CD1c-positive myeloid dendritic cell (primary cell): ENCODE results near the gene ANKRD44.

Source experiments
- DNase-seq: peaks from one replicate; pipeline ENCODE4 v3.0.0-alpha.2; 2016; ENCODE audit errors: extremely low spot score

ANKRD44 gene

DNA sequence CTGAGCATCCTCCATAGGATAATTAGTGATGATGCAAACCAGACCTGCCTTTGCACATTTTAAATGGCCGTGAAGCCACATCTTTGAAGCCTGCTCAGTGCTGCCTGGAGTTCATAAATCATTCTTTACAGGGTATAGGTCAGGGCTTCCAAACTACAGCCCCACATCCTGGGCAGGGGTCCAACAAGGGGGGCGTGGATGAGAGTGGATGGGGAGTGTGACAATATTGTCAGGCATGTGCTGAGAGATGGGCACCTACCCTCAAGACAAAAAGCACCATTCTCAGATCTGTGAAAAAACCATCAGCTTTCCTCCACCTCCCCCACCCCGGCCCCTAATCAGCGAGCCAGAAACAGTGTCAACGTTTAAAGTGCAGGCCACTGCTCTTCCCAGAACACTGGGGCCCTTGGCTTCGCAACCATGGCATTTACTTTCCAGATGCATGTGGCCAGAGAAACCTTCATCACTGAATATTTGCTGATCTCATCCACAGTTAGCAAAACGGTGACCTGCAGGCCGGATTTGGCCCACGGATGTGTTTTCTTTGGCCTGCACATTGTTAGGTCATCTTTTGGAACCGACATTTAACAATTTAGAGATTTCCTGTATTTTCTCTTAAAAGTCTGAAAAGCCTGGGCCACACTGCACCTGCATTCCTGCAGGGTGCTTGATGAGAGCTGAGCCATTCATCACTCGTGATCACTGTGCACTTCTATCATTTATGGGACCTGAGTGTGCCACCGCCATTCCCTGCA is 130.7 kb downstream of the ANKRD44 start:
- no peak for DNase-seq

DNA sequence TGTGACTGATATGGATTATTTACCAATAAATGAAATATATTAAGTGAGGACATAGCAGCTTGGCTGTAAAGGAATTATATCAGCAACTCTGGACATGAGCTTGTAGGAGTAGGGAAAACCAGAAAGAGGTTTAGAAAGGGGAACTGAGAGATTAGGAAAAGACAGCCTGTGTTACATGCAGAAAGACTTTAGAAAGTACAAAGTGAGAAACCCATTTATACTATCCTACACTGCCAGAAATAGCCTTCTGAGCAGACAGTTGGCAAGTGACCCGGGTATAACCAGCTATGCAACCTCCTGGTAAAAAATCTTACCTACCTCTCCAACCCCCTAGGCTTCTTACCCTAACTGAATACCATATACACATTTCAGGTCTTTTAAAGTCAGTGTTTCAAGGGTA is 134.1 kb downstream of the ANKRD44 start:
- peak; percentile 44 for DNase-seq

DNA sequence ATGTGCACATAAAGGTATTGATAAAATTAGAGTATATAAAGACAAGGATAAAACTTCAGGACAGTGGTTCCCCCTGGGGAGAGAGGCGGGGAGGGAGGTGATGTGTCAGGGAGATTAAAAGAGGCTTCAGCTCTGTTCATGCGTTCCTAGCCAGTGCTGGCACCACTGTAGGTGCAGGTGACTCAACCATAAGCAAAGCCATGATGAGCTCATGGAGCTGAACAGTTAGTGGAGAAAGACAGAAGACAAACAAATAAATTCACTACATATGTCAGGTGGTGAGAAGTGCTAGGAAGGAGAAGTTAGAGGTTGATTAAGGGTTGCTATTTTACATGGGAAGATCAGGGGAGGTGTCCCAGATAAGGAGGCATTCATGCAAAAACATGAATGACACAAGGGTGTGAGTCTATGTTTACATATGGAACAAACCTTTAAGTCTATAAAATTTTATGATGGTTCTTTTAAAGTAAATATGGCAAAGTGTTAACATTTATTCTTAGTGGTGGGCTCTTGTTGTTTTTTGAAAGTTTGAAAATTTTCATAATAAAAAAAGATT is 136.0 kb downstream of the ANKRD44 start:
- DNase-seq, result no peak

DNA sequence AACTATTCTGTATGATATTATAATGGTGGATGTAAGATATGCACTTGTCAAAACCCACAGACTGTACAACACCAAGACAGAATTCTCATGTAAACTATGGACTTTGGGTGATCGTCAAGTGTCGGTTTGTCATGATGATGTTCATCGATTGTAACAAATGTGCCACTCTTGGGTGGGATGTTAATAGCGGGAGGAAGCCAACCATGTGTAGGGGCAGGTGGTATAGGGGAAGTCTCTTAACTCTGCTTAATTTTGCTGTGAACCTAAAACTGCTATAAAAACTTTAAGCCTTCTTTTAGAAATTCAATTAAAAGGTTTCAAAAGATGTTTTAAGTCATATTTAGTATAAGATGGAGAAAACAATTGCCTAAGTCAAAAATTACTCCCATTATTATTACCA is 139.0 kb downstream of the ANKRD44 start:
- no peak for DNase-seq

DNA sequence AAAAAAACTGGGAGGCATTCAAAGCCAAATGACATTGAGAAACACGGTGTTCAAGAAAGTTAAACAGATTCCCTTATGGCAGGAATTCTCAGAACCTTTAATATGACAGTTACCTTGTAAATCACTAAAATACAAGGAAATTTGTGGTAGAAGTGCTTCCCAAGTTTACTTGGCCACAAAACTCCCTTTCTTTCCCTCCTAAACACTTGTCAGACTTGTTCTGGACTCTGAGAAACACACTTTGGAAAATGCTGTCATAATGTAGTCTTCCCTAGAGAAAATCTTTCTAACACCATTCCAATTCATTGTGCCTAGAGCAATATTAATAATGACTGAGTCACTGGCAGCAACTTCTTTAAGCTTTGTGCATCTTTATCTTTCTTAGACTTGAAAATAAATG is 140.4 kb downstream of the ANKRD44 start:
- no peak for DNase-seq

DNA sequence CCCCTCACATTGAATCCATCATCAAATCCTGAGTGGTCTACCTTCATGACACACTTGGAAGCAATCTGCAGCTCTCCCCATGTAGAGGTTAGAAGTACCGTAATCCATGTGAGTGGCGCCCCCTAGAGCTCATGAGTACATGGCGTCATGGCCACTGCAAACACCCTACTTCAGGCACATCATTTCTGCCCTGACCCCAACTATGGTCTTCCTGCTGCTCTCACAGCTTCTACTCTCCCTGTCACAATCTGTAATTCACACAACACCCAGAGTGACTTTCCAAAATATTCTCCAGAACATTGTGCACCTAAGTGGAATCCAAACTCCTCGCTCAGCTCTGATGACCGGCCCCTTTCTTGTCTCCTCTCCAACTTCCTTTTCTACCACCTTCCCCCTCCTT is 141.9 kb downstream of the ANKRD44 start:
- peak; percentile 70 for DNase-seq

DNA sequence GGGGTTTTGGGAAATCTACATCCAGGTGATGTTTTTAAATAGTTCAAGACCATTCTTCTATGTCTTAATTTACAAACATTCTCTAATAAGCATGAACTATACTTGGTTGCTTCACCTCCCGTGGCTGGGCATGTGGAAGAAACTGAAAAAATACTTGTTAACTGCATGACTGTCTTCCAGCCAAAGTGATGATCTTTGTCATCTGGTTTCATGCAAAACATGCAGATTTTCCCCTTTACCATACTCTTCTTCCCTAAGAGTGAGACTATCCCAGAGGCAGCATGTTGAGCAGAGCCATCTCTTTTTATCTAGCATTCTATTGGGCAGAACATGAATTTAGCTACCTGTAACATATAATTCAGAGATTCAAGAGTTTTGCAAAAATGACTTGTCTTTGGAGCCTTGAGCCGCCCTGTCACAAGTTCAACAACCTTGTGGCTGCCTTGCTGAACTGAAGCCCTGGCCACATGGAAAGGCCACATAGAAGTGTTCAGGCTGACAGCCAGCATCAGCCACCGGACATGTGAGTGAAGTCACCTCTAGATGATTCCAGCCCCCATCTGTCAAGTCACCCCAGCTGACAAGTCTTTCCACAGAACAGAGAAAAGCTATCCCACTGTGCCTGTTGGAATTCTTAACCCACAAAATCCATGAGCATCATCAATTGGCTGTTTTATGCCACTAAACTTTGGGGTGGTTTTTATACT is 142.8 kb downstream of the ANKRD44 start:
- no peak for DNase-seq

DNA sequence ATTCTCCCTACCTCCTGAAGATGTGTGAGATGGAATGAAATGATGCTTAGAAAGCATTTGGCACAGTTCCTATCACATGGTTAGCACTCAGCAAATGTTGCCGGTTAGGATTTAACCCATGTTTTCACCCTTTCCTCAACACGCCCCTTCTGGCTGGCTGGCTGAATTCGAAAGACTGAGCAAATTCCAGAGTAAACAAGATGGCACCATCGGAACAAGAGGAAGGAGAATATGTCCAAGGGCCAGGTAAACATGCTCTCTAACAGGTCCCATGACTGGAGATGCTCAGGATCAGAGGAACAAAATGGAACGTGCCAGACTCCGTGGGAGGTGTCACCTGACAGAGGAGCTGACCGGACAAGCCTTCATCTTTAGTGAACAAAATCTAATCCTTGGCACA is 145.6 kb downstream of the ANKRD44 start:
- DNase-seq, result no peak

DNA sequence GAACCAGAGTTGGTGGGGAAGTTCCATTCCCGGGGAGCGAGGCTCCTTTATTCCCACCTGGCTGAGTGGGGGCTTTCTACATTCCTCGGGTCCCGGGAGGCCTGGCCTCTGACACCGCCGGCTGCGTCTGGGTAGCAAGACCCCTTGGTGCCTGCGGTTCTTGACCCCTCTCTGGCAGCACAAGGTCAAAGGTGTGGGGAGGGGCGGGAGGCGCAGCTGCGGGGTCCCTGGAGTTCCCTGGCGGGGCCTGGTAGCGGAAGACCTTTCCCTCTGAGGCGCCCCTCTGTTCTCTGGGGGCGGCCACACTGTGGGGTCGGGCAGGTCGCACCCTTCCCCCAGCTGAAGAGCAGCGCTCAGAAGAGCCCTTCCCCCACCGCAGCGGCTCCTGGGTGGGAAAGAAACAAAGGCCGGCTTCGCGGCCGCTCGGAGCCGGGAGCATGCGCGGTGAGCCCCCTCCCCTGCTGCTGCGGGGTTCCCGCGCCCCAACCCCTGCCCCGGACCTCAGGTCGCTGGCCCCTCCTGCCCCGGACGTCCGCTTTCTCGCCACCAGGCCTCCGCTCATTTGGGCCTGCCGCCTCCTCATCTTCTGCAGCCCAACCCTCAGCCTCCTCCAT is 146.3 kb downstream of the ANKRD44 start:
- DNase-seq, result no peak

DNA sequence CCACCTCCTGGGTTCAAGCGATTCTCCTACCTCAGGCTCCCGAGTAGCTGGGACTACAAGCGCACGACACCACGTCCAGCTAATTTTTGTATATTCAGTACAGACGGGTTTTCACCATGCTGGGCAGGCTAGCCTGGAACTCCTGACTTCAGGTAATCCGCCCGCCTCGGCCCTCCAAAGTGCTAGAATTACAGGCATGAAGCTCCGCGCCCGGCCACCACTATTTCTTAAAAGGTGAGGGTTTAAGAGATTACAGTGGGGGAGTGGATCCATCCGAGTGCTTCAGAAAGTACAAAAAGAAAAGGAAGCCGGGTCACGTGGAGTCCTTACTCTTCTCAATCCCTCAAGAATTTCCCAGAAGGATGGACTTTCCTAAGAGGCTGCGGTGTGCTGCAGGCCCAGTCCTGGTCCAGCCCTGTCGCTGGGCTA is 146.9 kb downstream of the ANKRD44 start:
- DNase-seq, result no peak

DNA sequence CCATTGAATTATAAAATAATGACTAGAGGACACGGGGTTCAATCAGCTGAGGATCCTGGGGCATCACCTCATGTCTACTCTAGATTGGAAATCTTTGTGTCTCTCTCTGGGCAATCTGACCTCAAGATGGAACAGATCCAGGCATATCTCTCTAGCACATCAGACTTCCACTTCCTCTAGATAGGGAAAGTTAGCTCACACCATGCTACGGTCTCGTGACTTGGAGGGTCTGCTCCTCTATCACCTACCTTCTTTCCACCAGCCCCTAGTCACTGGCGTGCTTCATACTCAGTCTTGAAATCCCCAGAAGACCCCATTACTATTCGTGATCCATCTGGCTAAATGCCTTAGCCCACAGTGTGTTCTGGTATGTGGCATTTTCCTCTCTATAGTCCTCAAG is 148.8 kb downstream of the ANKRD44 start:
- no peak for DNase-seq

DNA sequence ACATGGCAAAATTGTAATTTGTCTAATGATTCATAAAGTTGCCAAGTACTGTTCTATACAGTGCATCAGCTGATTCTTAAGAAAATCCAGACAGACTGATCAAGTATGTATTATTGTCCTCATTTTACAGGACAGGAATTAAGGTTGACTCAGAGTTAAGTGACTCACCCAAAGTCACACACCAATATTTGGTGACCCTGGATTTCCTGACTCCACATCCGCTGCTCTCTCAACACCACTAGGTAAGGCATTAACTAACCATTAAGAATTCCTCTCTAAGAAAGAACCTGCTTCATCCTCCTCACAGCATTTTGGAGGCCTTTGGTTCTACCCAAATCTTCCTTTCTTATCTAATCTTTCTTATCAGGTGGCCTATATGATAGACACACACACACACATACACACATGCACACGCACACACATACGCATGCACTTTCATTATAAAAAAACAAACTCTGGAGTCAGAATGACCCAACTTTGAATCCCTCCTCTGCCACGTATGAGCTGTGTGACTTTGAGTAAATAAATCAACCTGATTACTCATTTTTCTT is 150.8 kb downstream of the ANKRD44 start:
- peak; percentile 63 for DNase-seq

DNA sequence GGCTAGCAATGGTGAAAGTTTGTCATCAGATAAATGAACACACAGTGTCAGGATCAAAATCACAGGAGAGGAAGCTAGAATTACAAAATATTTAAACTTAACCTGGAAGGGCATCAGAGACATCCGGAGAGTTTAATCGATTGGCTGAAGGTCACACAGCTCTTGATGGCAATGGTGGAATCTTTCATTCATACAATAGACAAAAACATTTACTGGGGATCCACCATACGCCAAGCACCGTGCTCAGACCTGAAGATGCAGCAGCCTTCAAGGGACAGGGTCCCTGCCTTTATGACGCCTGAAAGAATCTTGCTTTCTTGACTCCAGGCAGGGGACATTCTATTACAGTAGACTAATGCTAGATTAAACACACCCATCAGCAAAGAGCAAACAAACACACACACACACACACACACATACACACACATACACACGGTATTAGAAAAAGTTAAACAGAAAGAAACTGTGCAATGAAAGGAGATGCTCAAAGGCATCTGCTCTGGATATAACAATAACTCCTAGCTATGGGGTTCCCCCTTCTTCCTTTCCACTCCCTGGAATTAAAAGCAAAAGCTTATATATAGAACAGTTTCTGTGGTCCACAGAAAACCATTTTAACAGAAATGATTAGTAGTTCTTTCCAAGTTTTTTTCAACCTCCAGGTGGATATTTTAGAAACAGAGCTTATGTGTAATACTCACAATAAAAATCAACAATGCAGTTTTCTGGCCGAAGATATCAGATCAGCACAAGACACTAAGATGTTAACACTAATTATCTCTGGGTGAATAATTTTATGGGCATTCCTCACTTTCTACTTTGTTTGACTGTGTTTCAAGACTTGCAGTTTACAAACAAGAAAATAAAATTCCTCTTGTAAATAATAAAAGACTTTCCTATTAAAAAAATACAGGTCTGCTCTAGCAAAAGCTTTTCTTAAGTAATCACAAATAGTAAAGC is 151.7 kb downstream of the ANKRD44 start:
- no peak for DNase-seq

DNA sequence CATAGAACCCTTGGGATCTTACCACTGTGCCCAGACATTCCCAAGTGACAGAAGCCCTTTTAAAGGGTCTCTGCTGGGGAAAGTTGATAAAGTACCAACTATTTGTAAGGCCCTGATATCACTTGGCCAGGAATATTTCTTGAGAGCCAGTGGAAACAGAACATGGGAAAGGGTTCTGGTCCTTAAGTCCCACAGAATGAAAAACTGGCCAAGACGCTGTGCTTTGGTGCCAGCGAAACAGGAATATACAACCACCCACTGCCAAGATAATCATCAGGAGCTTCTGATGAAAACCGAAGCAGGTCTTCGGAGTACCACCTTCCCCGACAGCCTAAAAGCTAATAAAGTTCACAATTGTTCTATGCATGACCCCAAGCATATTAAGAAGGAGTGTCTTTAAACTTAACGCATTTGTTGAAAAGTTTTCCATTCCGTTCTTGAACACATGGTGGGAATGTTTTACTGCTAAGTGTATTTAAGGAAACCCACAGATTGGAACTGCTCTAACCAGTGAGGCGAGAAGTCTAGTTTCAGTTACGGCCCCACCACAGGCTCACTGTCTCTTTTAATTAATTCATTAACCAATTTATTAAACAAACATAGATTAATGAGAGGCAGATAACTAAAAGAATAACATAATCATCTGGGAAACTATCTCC is 152.6 kb downstream of the ANKRD44 start:
- no peak for DNase-seq

DNA sequence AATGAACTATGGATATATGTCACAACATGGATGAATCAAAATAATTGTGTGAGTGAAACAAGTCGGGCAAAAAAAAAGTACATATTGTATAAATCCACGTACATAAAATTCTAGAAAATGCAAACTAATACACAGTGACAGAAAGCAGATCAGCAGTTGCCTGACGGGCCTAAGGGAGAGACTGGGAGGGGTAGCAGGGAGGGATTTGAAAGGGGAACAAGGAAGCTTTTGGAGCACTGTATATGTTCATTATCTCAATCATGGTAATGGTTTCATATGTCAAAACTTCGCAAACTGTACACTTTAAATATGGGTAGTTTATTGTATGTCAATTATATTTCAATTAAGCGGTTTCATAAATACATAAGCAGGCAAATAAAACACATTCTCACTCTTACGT is 153.8 kb downstream of the ANKRD44 start:
- DNase-seq, result peak; percentile 55

DNA sequence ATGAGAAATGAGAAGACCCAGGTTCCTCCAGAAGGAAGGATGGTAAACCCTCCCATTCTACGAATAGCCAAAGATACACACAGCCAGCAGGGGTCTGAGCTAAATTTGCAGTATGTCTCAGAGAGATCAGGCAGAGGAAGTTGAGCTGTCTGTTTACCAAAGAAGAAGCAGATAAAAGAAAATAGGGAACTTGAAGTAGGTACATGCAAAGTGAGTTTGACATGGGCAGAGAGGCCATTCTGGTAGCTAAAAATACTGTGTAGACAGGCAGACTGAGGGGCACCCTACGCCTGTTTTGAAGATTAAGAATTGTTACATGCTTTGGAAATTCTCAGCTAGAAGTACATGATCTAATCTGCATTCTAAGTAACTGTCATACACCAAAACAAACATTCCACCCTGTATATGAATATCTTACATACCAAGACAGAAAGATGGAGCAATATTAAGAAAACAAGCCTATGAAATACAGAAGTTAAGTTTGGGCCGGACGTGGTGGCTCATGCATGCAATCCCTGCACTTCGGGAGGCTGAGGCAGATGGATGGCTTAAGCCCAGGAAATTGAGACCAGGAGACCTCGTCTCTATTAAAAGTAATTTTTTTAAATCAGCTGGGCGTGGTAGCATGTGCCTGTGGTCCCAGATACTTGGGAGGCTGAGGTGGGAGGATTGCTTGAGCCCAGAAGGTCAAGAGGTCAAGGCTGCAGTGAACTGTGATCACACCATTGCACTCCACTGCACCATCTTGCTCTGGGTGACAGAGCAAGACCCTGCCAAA is 157.9 kb downstream of the ANKRD44 start:
- DNase-seq, result peak; percentile 87

DNA sequence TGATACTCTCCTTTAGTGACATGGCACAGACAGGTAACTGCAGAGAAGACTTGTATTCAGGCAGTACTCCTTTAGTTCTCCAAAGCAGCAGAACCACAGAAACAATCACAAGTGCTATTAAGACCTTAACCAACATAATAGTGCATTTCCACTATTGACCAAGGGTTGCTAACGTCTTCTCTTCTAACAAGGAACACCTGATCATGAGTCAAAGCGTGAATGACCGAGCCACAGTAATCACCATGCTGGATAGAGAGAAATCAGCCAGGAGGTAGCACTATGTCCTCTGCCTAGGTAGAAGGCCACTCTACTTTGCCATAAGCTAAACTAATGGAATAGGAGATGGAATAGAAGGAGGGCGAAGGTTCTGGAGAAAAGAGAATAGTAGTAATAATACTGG is 161.0 kb downstream of the ANKRD44 start:
- no peak for DNase-seq

DNA sequence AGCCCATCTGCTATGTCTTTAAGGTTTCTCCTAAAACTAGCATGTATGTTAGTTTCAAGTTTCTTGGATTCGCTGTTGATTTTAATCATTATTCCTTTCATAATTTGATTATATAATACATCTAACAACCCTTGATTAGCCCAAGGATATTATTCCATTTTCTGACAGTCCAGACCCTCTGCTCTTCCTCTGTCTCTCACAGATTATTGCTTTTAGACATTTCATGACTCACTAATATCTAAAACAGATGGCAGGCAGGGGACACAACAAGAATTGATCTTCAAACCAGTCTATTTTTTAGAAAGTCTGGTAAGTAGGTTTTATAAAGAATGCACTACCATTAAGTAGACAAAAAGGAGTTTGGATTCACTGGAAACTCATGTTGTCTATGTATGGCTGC is 162.2 kb downstream of the ANKRD44 start:
- no peak for DNase-seq

DNA sequence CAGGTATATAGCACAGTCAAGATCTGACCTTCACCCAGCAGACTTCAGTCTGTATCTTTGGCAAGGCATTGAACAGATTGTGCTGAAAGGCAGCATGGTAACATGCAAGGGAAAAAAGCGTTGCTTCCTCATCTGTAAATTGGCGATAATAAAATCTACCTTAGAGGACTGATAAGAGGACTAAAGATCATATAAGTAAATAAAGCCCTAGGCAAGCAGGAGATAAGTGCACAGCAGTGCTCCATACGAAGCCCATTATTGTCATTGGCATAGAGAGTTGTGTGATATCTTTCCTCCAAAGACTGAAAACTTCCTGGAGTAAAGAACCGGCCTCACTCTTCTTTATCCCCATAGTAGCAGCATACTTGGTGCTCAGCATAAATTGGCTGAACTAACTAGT is 162.6 kb downstream of the ANKRD44 start:
- no peak for DNase-seq

DNA sequence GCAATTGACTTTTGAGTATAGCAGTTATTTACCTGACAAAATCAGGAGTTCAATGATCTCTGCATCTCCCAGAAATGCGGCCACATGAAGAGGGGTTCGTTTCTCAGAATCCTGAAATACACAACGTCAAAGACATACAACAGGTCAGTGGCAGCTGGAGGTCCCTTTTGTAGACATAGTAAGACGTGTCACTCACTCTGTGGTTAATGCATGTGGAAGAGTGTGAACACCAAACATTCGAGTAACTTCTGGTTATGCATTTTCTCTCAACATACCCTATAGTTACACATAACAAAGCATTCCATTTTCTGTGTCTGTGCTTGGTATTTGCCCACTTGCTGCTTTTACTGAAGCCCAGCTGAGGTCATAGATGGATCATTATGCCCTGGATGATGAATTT is 163.6 kb downstream of the ANKRD44 start:
- no peak for DNase-seq
